NCI-H748 (cell line): Measurements from ENCODE around the gene DGAT2.
"Not testable (repeated sequence)": the region's sequence is repeated elsewhere in the genome, so short reads cannot be mapped to it uniquely, and the experiment has no call there.

Source experiments
- DNase-seq: peaks from one replicate; lab custom pipeline; 2025; ENCODE audit not compliant: unreplicated experiment; lab: John Stamatoyannopoulos, UW

The DGAT2 gene

GRCh38 chr11:75768112-75768908 is at the start of gene DGAT2:
Gene DGAT2 (plus strand): TSS chr11:75768778. CDS start chr11:75768992, 214 bp downstream.
- peak; percentile 85 for DNase-seq

- DNase-seq: no peak
These were observed 49.0 kb upstream of the DGAT2 start for GRCh38 chr11:75719340-75720239.

GRCh38 chr11:75720639-75721038 is 47.9 kb upstream of the DGAT2 start:
- DNase-seq: no peak

GRCh38 chr11:75721852-75722668 is 46.5 kb upstream of the DGAT2 start:
- DNase-seq: no peak

GRCh38 chr11:75722669-75723042 is 45.9 kb upstream of the DGAT2 start:
- no peak for DNase-seq

GRCh38 chr11:75725547-75726320 is 42.8 kb upstream of the DGAT2 start:
- DNase-seq: no peak

GRCh38 chr11:75728992-75729391 is 39.6 kb upstream of the DGAT2 start:
- DNase-seq: no peak

GRCh38 chr11:75731095-75731494 is 37.5 kb upstream of the DGAT2 start:
- no peak for DNase-seq

GRCh38 chr11:75733071-75733430 is 35.5 kb upstream of the DGAT2 start:
- DNase-seq: no peak

GRCh38 chr11:75733431-75734107 is 35.0 kb upstream of the DGAT2 start:
- DNase-seq: no peak

- no peak for DNase-seq
These were observed 33.9 kb upstream of the DGAT2 start for GRCh38 chr11:75734491-75735180.

GRCh38 chr11:75735181-75735845 is 33.3 kb upstream of the DGAT2 start:
- DNase-seq: no peak

- DNase-seq: no peak
These were observed 31.3 kb upstream of the DGAT2 start for GRCh38 chr11:75737314-75737713.

GRCh38 chr11:75740681-75741080 is 27.9 kb upstream of the DGAT2 start:
- no peak for DNase-seq

GRCh38 chr11:75743159-75743558 is 25.4 kb upstream of the DGAT2 start:
- DNase-seq: not testable (repeated sequence)

GRCh38 chr11:75743711-75744563 is 24.6 kb upstream of the DGAT2 start:
- DNase-seq: no peak

- DNase-seq: no peak
These were observed 22.8 kb upstream of the DGAT2 start for GRCh38 chr11:75745807-75746206.

- not testable (repeated sequence) for DNase-seq
These were observed 19.8 kb upstream of the DGAT2 start for GRCh38 chr11:75748729-75749273.
